ENCODE measurements around the gene NT5M.

GRCh38 chr17:17370711-17371110, 67.5 kb downstream of the NT5M start:
- TF ChIP-seq CTCF (IDR thresholded peaks at IDR 0.05) = no peak
- TF ChIP-seq POLR2A (IDR thresholded peaks at IDR 0.05) = no peak
